ENCODE measurements around the gene PFDN2. TPM values are rescaled to one million over a fixed set of nuclear protein-coding genes. Genes with fewer than 3 reads are reported as not detected.

The PFDN2 gene
- total and polyA plus RNA-seq, 2 of the 8 experiments (the other 6 are each of a cell fraction or from before 2014, with no cell fraction given) = 66.2 to 71.2 TPM

DNA sequence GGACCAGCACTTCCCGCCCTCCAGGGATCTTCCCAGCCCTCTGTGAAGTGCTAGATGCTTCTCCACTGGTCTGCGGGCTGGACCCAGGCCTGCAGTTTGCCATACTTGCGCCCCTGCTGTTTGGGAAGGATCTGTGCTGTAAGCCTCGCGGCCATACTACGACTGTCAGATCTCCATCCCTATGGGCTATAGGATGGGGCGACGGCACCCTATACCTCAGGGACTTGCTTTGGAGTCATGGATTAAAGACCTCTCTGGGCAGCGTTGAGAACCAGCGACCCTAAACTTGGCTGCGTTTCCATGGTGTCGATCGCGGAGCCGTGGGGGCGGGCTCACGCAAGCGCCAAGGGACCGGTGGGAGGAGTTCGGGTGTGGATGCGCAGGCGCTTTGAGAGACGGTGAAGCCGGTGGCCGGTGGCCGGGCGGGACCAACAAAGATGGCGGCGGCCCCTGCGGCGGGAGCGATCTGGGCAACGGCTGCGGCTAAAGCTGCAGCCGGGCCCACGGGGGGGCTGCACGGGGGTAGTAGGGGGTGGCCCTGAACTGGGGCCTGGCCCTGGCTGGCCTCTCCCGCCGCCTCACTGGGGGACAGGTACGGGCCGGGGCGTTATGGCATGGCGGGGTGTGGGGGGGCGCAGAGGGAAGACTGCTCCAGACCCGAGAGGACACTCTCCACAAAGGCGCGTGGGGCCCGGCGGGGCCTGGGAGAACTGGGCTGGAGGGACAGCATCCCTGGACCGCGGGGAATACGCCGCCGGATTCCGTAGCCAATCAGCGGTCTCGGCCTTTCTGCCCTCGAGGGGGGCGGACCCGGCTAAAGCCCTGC, 41.5 kb upstream of the PFDN2 start, which contains the start of gene USP21 (continued):
- no peak for TF ChIP-seq USF2 (IDR thresholded peaks at IDR 0.05; ENCODE audit: low read length)
- TF ChIP-seq KDM4A (IDR thresholded peaks at IDR 0.05; ENCODE audit: low read depth, low read length, severe bottlenecking) = no peak
- TF ChIP-seq SUZ12 (IDR thresholded peaks at IDR 0.05; ENCODE audit: low read length) = no peak
- TF ChIP-seq CHD7 (IDR thresholded peaks at IDR 0.05; ENCODE audit: insufficient replicate concordance, low read length) = no peak
- TF ChIP-seq EZH2 (IDR thresholded peaks at IDR 0.05; ENCODE audit: low read depth, low read length, severe bottlenecking) = no peak
- TF ChIP-seq NRF1 (IDR thresholded peaks at IDR 0.05; ENCODE audit: low read depth, low read length) = peak; percentile 99
- TF ChIP-seq GTF2F1 (IDR thresholded peaks at IDR 0.05; ENCODE audit: borderline replicate concordance, low read depth, low read length) = no peak
- no peak for TF ChIP-seq SIRT6 (IDR thresholded peaks at IDR 0.05; ENCODE audit: low read length)
- no peak for TF ChIP-seq TCF12 (IDR thresholded peaks at IDR 0.05; ENCODE audit: low read depth, low read length)

Measured in H1 (cell line).